OCI-LY3 (cell line): ENCODE data around the gene TMEM208.

ENCODE experiments used
- CTCF ChIP-seq: fragments of 200-600, 300-600 bp; sonication (generic); IDR thresholded peaks from 2 replicates; pipeline ENCODE4 v1.5.1; 2014; ENCODE audit warnings: antibody characterized with exemption, low read length, low read depth
- EZH2phosphoT487 ChIP-seq: fragments of 200-600 bp; shearing (Covaris generic); IDR thresholded peaks from 2 replicates; pipeline ENCODE4 v1.6.1; 2018; ENCODE audit warnings: antibody characterized with exemption, mixed run types, low read depth

- TF ChIP-seq CTCF (no peak), EZH2phosphoT487 (no peak)
Measured at GRCh38 chr16:67210069-67210937, 16.6 kb upstream of the TMEM208 start.
